Astrocyte (in vitro differentiated cells and primary cell): ENCODE data around the gene TEX13B. TPM values are rescaled to one million over a fixed set of nuclear protein-coding genes. Genes with fewer than 3 reads are reported as not detected.

Experiments used
- DNase-seq: peaks from one replicate; pipeline ENCODE4 v3.0.0-alpha.2; 2010; ENCODE audit warnings: low read depth
- FAIRE-seq: peaks from 2 replicates; lab custom pipeline; 2011; peaks lifted over from hg19 to GRCh38; lab: Jason Lieb, UNC
- H2AFZ ChIP-seq: 2 replicates; pipeline ENCODE4 v1.6.0; 2012; ENCODE audit warnings: low read depth, low read length, inconsistent platforms
- H3K27ac ChIP-seq: 2 replicates; pipeline ENCODE4 v1.5.1; 2011; ENCODE audit warnings: low read depth, low read length, inconsistent platforms
- H3K27me3 ChIP-seq: 2 replicates; pipeline ENCODE4 v1.6.0; 2011; ENCODE audit warnings: low read length, inconsistent platforms; ENCODE audit not compliant: insufficient read depth
- H3K36me3 ChIP-seq: 2 replicates; pipeline ENCODE4 v1.5.1; 2011; ENCODE audit warnings: low read length, inconsistent platforms; ENCODE audit not compliant: insufficient read depth
- H3K4me1 ChIP-seq: 2 replicates; pipeline ENCODE4 v1.5.1; 2011; ENCODE audit warnings: low read length, inconsistent platforms; ENCODE audit not compliant: insufficient read depth
- H3K4me2 ChIP-seq: 2 replicates; pipeline ENCODE4 v1.6.0; 2012; ENCODE audit warnings: low read length, inconsistent platforms
- H3K4me3 ChIP-seq: 2 replicates; pipeline ENCODE4 v1.5.1; 2011; ENCODE audit warnings: low read depth, mild to moderate bottlenecking, low read length, inconsistent platforms; ENCODE audit not compliant: insufficient read depth
- H3K79me2 ChIP-seq: 2 replicates; pipeline ENCODE4 v1.6.0; 2012; ENCODE audit warnings: mild to moderate bottlenecking, low read length, inconsistent platforms; ENCODE audit not compliant: insufficient read depth
- H3K9ac ChIP-seq: 2 replicates; pipeline ENCODE4 v1.6.0; 2012; ENCODE audit warnings: mild to moderate bottlenecking, low read length, inconsistent platforms
- H3K9me3 ChIP-seq: 2 replicates; pipeline ENCODE4 v1.5.1; 2012; ENCODE audit warnings: low read depth, mild to moderate bottlenecking, low read length, inconsistent platforms; ENCODE audit not compliant: insufficient read depth
- H4K20me1 ChIP-seq: 2 replicates; pipeline ENCODE4 v1.6.0; 2012; ENCODE audit warnings: low read length, inconsistent platforms; ENCODE audit not compliant: insufficient read depth
- H3K27ac Mint-ChIP-seq: one replicate; pipeline ENCODE4 v1.8.0; 2021; ENCODE audit warnings: mild to moderate bottlenecking, mixed read lengths; ENCODE audit not compliant: unreplicated experiment
- H3K27me3 Mint-ChIP-seq: one replicate; pipeline ENCODE4 v1.8.0; 2021; ENCODE audit warnings: low read depth, mixed read lengths; ENCODE audit not compliant: unreplicated experiment
- H3K36me3 Mint-ChIP-seq: one replicate; pipeline ENCODE4 v1.8.0; 2021; ENCODE audit warnings: low read depth, mixed read lengths; ENCODE audit not compliant: unreplicated experiment
- H3K4me1 Mint-ChIP-seq: one replicate; pipeline ENCODE4 v1.8.0; 2021; ENCODE audit warnings: low read depth, mixed read lengths; ENCODE audit not compliant: unreplicated experiment
- H3K4me3 Mint-ChIP-seq: one replicate; pipeline ENCODE4 v1.8.0; 2021; ENCODE audit warnings: mild to moderate bottlenecking, moderate library complexity, mixed read lengths; ENCODE audit not compliant: unreplicated experiment
- H3K9me3 Mint-ChIP-seq: one replicate; pipeline ENCODE4 v1.8.0; 2021; ENCODE audit warnings: mild to moderate bottlenecking, mixed read lengths; ENCODE audit not compliant: unreplicated experiment
- CTCF ChIP-seq: IDR thresholded peaks from 2 replicates; pipeline ENCODE4 v1.5.1; 2011; ENCODE audit warnings: low read depth, mild to moderate bottlenecking, inconsistent platforms, low read length, moderate library complexity; ENCODE audit not compliant: insufficient read depth
- EZH2 ChIP-seq: IDR thresholded peaks from 2 replicates; pipeline ENCODE4 v1.6.1; 2012; ENCODE audit warnings: mild to moderate bottlenecking, low read length, inconsistent platforms; ENCODE audit not compliant: insufficient read depth
- total RNA-seq: library from RNA; stranded (reverse); gene quantifications from 2 replicates; pipeline ENCODE4 v1.2.1, GENCODE V29; 2021

The TEX13B gene
- total RNA-seq, 1 donor from 2014 or later: not detected

- Histone ChIP-seq H2AFZ (no peak overlapping the region), H3K27me3 (no peaks in the 10 kb centered on the region), H3K4me2 (no peak overlapping the region), H3K9me3 (no peaks in the 10 kb centered on the region), H3K36me3 (no peaks in the 10 kb centered on the region), H3K27ac (no peak overlapping the region), H4K20me1 (no peaks in the 10 kb centered on the region), H3K4me1 (no peaks in the 10 kb centered on the region), H3K4me3 (no peak overlapping the region), H3K79me2 (no peaks in the 10 kb centered on the region), H3K9ac (no peak overlapping the region)
- no peaks in the 10 kb centered on the region for H3K27me3 Mint-ChIP-seq
- no peaks in the 10 kb centered on the region for H3K36me3 Mint-ChIP-seq
- H3K4me1 Mint-ChIP-seq: no peaks in the 10 kb centered on the region
- peaks cover 3% of the 10 kb centered on the region for H3K9me3 Mint-ChIP-seq
- FAIRE-seq (no peak), DNase-seq (no peak)
- no peak overlapping the region for H3K4me3 Mint-ChIP-seq
- no peak for TF ChIP-seq EZH2
- peak; percentile 40 for TF ChIP-seq CTCF
- H3K27ac Mint-ChIP-seq: no peak overlapping the region
Observed at GRCh38 chrX:108020631-108021030, 38.5 kb upstream of the TEX13B start.

GRCh38 chrX:108019382-108019875 lies 37.3 kb upstream of the TEX13B start:
- H3K4me3 ChIP-seq: no peak overlapping the region
- no peaks in the 10 kb centered on the region for H3K4me1 Mint-ChIP-seq
- no peaks in the 10 kb centered on the region for H3K27me3 ChIP-seq
- H3K4me1 ChIP-seq: no peaks in the 10 kb centered on the region
- no peaks in the 10 kb centered on the region for H3K79me2 ChIP-seq
- no peaks in the 10 kb centered on the region for H3K9me3 ChIP-seq
- no peak overlapping the region for H3K4me3 Mint-ChIP-seq
- no peak overlapping the region for H3K27ac Mint-ChIP-seq
- H3K4me2 ChIP-seq: no peak overlapping the region
- H3K27ac ChIP-seq: no peak overlapping the region
- H3K27me3 Mint-ChIP-seq: no peaks in the 10 kb centered on the region
- no peaks in the 10 kb centered on the region for H4K20me1 ChIP-seq
- no peak for FAIRE-seq
- H2AFZ ChIP-seq: no peak overlapping the region
- TF ChIP-seq CTCF: no peak
- TF ChIP-seq EZH2: no peak
- H3K9me3 Mint-ChIP-seq: peaks cover 5% of the 10 kb centered on the region
- H3K36me3 Mint-ChIP-seq: no peaks in the 10 kb centered on the region
- H3K9ac ChIP-seq: no peak overlapping the region
- no peak for DNase-seq
- H3K36me3 ChIP-seq: no peaks in the 10 kb centered on the region

- H3K27ac Mint-ChIP-seq: no peak overlapping the region
- H3K27ac ChIP-seq: no peak overlapping the region
Observed at GRCh38 chrX:108018656-108019381, 36.6 kb upstream of the TEX13B start.

More at GRCh38 chrX:108018656-108019381, 36.6 kb upstream of the TEX13B start:
- Histone ChIP-seq H3K36me3 (no peaks in the 10 kb centered on the region), H3K27me3 (no peaks in the 10 kb centered on the region), H3K79me2 (no peaks in the 10 kb centered on the region), H3K9ac (no peak overlapping the region), H3K4me3 (no peak overlapping the region), H3K9me3 (no peaks in the 10 kb centered on the region), H3K4me1 (no peaks in the 10 kb centered on the region), H4K20me1 (no peaks in the 10 kb centered on the region), H2AFZ (no peak overlapping the region), H3K4me2 (no peak overlapping the region)
- H3K27me3 Mint-ChIP-seq: no peaks in the 10 kb centered on the region
- no peak for DNase-seq
- no peak for TF ChIP-seq EZH2
- TF ChIP-seq CTCF: no peak
- FAIRE-seq: peak; percentile 20
- H3K4me1 Mint-ChIP-seq: no peaks in the 10 kb centered on the region
- no peak overlapping the region for H3K4me3 Mint-ChIP-seq
- H3K9me3 Mint-ChIP-seq: peaks cover 6% of the 10 kb centered on the region
- H3K36me3 Mint-ChIP-seq: no peaks in the 10 kb centered on the region
